NCI-H510A treated with DMSO at 0.1 percent for 48 hours (cell line): ENCODE results near the gene LARGE1.
"Not testable (repeated sequence)": the region's sequence is repeated elsewhere in the genome, so short reads cannot be mapped to it uniquely, and the experiment has no call there.

Experiments used
- DNase-seq: peaks from one replicate; lab custom pipeline; 2025; lab: John Stamatoyannopoulos, UW

LARGE1 gene

DNA sequence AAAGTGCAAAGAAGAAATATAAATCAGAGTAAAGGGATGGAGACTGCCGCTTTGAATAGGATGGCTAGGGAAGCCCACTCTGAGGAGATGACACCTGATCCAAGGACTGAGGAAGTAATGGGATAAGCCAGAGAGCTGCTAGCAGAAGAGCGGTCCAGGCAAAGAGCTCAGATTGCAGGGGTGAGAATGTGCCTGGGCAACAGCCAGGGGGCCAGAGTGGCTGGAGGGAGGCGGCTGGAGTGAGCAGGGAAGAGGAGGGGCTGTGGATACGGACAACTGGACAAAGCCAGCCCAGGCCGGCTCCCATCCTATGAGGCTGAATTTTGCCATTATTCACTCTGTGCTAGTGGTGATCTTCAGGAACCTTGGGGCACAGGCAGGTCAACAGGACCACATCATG, 501.8 kb downstream of the LARGE1 start:
- DNase-seq = no peak

DNA sequence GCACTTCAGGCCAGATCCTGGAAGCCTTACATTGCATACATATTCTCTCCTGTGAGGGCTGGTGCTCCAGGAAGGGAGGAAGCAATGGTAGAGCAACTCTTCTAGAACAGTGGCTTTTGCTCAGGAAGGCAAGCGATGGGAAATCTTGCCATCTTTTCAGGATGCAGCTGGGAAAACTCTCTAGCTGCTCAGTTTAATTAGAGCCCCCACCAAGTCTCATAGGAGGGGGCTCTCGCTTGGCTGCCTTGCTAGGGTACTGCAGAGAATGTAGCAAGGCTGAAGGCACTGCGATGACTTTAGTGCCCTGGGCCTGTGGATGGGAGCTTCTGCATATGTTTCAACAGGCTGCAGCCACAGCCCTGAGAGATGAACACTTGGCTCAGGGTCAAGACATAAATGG, 504.9 kb downstream of the LARGE1 start:
- no peak for DNase-seq

DNA sequence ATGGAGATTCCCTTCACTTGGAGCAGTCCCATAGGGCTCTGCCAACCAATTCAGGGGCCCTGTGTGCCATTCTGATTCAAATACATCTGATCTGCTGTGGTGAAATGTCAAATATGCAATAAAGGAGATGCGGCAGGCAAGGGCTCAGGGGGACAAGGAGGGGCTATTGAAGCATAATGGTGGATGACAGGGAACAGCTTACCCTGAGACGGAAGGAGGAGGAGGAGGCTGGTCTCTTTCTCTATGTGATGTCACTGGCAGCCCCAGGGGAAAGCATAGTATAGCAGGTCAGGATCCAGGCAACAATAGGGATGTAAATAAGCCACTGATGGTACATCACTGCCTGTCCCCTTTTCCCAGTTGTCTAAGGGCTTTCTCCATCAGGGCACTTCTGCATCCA, 511.2 kb downstream of the LARGE1 start:
- no peak for DNase-seq

DNA sequence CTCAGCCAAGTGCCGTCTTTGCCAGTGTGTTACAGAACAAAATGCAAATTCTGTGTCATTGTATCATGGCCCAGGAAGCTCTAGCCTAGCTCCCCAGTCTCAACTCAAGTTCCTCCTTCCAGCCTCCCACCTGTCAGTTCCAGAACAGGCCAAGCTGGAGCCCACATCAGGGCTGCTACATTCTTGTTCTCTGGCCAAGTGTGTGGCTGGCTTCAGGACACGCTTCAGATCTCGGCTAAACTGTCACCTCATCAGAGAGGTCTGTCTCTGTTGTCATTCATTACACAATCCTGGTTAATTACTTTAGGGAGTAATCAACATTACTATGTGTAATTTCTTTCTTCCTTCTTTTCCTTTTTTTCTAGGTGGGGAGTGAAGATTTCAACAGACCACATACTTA, 515.1 kb downstream of the LARGE1 start:
- DNase-seq = no peak

DNA sequence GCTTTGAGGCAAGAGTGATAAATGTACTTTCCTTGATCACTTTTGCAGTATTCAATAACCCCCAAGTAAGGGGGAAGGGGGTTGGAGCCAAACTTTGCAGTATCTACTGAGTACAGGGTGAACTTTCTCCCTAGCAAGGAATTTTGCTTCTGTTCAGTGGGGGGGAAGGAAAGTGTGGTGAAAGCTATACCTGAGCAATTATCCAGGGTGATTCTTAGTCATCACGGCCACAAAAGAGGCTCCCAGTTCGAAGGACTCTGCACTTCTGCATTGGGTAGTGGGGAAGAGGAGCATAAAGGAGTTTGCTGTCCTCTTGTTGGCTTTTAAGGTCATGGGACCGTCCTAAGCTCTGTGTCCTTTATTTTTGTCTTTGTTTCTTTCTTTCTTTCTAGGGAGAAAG, 515.6 kb downstream of the LARGE1 start:
- DNase-seq = no peak

DNA sequence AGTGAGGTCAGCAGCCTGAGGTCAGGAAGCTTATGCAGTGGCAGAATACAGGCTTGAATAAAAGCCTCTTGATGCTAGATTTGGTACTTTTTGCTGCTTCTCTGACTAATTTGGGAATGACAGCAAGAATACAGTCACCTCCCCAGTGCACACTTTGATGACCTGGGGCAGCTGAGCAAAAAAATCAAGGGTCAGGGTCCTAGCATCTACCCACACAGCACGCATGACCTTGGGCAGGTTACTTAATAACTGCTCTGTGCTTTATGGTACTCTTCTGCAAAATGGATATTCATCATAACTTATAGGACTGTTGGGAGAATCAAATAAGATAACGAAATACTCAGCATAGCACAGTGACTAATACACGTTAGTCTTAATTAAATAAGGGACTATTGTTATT, 518.0 kb downstream of the LARGE1 start:
- no peak for DNase-seq

DNA sequence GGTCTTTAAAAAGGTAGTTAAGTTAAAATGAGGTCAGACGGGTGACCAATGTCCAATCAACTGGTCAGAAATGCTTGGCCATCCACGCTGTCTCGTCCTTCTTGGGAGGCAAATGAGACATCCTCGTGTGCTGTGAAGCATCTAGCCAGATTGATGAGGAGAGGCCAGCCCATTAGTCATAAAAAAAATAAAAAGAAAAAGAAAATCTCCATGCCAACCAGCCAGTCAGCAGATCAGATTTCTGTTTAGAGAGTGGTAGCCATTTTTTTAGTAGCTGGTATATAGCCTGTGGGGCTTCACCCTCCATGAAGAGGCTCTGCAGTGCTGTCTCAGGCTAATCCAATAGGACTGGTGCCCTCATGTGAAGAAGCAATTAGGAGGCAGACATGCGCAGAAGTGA, 519.0 kb downstream of the LARGE1 start:
- no peak for DNase-seq

DNA sequence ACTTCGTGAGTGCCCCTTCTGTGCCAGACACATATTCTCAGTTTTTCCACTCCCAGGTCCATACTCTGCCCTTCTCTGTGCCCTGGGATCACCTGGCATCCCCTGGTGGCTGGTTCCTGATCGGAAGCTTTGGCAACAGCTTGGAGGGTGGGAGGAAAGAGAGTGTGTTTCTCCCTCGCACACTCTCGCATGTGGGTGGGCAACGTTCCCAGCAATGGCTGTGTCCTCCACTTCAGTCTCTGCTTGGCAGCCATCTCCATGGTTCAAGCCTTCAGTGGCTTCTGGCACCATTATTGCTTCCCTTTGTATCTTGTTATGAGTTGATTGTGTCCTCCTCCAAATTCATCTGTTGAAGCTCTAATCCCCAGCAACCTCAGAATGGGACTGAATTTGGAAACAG, 519.4 kb downstream of the LARGE1 start:
- DNase-seq = no peak

DNA sequence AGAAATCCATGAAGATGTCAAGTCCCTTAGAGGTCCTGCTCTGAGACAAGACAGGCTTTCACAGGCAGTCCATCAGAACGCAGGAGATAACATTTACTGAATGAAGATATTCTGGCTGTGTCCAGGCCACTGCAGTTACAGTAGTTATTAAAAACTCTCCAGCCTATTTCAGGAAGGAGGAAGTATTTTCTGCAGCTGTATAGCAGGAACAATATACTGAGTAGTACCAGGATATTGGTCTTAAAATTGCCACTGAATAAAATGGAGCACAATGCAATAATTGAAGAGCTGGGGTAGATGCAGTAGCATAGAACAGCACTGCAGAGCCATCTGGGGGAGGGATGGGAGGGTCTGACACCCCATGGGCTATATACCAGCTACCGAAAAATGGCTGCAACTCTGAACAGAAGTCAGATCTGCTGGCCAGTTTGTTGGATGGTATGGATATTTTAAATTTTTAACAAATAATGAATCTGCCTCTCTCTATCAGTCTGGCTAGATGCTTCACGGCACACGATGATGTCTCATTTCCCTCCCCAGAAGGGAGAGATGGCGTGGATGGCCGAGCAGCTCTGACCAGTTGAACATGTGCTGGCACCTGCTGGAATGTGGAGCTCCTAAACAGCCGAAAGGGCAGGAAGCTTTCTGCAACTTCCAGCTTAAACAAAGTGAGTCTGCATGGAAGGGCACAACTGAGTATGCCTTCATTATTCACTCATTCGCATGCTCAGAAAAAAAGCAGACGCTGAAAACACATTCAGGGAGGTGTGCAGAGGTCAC, 520.0 kb downstream of the LARGE1 start:
- DNase-seq = no peak

DNA sequence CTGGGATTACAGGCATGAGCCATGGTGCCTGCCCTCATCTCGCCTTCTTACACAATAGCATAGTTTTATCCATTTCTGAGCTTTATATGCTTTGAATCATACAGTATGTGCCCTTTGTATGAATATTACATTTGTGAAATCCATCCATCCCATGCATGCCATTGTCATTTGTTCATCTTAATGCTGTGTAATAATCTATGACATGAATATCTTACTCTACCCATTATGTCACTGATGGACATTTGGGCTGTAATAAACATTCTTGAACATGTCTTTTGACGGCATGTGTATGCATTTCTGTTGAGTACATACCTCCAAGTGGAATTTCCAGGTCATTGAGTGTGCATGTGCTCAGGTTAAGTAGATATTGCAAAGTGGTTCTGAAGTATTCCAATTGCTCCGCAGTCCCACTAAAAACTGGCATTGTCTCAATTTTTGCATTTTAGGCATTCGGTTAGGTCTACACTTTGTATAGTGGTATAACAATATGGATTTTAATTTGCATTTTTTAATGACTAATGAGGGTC, 522.8 kb downstream of the LARGE1 start:
- no peak for DNase-seq

DNA sequence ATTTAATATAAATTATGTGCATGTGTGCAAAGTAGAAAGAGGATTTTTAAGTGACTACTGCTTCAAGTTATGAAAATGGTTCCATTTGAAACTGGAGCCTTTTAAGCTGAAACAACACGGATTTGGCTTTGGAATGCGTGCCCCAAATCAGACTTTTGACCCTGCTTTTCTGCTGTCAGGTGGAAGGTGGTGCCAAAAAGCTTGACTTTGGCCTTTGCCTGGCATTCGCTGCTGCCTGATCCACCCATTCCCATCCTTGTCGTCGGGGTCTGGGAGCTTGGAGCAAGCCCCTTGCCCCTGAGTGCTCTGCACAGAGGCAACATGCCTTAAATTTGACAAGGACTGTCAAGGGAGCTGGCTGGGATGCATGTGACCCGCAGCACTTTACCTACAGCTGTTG, 526.8 kb downstream of the LARGE1 start:
- DNase-seq = no peak

DNA sequence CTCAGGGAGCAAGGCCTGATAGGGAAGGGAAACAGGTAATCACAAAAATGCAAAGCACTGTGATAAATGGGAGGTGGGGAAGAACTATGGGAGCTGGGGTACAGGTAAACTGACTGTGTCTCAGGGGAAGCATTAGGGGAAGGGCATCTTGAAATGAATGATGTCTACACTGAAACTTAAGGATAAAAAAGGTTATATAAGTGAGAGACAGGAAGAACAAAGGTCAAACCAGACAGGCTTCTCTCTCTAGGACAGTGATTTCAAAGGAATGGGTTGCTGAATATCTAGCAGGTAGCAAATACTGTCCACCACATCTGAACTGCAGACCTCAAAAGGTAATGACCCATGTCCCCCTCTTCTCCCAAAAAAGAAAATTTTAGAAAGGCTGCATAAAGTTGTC, 529.0 kb downstream of the LARGE1 start:
- DNase-seq = no peak

DNA sequence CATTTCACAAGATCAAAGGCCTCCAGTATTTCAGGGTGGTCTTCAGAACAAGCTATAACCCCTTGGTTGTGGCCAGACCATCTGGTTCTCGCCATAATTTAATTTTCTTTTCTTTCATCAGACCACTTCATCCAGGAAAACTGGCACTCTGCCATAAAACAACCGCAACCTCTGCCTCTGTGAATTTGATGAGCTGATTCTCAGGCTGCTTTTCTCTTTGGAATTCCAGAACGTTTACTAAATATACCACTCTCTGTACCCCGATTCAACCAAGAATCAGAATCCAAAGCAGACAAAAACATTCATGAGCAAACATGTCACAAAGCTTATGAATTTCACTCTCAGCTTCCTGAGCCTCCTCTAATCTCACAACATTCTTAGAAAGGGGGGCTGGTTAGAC, 530.3 kb downstream of the LARGE1 start:
- DNase-seq = peak; percentile 3

DNA sequence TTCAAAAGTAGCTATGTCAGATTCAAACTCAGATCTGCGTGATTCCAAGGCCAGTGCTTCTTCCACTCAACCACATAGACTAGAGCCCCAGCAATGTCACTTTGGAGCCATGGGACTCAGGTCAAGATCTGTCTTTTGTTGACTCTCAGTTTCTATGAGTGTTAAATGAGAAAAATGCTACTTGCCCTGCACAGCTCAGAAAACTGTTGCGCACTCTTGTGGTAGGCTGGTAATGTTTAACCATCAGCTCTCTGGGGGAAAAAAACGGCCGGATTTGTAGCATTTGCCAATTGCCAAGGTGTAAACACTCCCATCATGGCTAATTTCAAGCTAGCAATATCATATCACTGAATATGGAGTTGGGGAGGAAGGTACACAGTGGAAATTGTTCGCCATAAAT, 534.0 kb downstream of the LARGE1 start:
- DNase-seq = no peak

DNA sequence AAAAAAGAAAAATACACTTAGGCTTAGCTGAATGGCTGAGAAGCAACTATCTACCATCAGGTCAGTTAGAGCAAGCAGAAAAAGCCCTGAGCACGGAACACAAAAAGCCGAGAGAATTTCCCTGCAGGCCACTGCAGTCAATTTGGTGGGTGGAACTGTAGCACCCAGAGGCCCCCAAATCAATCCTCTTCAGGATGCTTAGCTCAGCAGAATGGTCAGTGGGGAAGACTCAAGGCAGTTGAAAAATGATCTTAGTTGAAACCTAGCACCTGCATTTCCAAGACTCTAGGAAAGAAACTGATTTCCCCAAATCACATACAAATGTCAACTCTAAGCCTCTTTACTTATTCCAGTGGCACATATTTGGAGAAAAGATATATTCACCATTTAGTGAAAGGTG, 534.7 kb downstream of the LARGE1 start:
- no peak for DNase-seq

DNA sequence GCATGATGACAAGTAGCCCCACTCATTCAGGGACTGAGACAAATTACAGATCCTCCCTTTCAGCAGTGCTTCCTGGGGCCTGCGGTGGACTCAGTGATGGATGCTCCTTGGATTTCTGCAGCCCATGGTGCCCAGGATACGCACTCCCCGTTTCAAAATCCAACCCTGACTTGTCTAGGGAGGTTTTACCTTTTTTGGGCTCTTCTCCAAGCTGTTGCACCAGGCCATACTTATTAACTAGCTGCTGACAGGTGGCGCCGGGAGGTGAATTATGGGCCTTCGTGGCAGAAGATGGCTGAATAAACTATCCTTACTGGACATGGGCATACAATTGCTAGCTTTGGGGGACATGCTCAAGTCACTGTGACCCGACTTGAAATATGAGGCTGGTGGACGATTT, 537.8 kb downstream of the LARGE1 start:
- DNase-seq = no peak

DNA sequence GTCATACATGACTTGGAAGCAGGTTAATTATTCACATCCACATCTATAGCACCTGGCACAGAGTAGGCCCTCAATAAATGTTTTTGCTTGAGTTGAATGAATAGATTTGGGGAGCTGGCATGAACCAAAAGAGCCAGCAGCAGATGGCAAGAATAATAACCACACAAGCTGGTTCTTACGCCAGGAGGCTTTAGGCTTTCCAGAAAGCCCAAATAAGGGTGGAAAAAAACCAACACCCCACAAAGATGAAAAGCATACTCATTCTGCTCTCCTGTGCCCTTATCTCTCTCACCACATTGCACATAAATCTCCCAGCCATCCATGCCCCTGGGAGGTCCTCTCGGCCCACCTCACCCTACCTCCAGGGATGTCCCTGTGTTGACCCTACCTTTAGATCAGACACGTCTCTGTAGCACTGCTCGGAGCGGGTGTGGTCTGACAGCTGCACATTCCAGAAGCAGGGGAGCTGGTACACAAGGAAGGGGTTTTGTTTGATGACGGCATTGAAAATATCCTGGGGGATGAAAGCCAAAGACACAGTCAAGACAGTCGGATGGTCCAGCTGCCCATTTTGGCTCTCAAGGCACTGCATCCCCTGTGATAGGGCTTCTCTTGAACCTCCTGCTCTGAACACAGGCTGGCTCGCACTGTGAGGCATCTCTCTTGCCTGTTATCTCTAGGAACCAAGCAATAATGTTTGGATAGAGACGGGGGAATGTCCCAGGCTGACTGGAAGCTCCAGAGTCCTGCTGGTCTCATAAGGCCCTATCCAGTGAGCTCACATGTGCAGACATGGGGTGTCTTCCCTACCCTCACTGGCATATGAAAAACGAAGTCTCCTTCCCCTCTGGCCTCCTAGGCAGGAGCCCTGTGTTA, 538.5 kb downstream of the LARGE1 start:
- DNase-seq = no peak

DNA sequence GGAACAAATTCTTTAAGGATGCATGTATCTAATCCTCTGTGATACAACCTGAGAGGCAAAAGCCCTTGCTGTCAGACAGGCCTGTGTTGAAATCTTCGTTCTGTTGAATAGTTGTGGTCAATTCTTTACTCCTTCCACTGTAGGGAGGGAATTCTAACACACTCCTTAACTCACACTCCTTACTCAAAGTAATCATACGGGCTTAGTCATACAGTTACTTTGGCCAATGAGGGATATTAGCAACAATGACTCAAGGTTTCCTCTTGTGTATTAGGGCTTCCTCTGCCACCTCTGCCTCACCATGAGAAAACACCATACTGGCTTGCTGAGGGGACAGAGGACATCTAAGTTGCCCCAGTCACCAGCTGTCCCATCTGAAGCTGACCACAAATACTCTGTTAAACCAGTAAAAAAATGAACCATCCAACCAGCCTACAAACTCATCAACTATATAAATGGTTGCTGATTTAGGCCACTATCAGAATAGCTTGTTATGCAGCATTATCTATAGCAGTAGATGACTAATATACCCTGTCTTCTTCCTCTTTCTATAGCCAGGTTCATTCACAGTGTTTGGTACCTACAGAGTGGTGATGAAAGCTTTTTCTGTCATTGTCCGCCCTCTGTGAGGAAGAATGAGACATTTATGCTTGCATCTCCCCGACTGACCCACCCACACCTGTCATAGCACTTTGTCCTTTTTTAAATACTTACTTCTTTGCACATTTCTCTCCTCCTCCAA, 539.3 kb downstream of the LARGE1 start:
- DNase-seq = no peak

DNA sequence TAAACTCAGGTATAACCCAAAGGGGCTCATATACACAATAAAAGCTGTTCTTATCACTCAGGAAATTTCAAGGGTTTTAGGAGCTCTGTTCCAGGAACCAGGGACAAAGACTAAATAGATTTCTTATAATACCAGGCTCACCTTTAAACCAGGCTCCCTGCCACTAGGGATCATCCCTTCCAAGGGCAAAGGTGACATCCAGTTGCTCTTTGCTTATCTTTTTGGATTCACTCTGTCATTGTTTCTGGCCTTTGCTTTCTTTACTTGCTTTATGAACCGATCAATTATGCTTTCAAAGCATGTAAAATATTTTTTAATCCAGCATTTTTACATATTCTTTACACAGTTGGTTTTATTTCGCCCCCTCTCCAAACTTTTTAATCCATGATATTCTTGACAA, 540.4 kb downstream of the LARGE1 start:
- DNase-seq = no peak

DNA sequence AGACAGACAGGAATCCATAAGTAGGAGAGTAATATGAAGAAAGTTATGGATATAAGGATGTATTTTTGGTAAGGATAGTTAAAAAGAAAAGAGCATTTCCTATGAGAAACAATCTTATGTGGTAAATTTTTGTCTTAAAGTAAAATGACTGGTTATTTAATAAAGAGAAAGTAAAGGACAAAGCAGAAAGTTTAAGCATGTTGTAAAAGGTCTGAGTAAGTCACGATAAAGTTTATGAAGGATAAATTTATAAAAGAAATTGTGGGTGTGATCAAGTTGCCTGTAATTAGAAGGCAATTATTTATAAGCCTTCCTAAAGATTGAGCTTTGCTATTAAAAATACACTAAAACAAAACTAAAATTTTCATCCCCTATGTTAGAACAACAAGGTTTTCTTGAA, 547.4 kb downstream of the LARGE1 start:
- DNase-seq = no peak

DNA sequence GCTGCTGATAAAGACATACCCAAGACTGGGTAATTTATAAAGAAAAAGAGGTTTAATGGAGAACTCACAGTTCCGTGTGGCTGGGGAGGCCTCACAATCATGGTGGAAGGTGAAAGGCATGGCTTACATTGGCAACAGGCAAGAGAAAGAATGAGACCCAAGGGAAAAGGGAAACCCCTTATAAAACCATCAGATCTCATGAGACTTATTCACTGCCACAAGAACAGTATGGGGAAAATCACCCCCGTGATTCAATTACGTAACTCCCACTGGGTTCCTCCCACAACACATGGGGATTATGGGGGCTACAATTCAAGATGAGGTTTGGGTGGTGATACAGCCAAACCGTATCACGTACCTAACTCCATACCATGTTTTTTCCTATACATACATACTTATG, 557.0 kb downstream of the LARGE1 start:
- DNase-seq = not testable (repeated sequence)

DNA sequence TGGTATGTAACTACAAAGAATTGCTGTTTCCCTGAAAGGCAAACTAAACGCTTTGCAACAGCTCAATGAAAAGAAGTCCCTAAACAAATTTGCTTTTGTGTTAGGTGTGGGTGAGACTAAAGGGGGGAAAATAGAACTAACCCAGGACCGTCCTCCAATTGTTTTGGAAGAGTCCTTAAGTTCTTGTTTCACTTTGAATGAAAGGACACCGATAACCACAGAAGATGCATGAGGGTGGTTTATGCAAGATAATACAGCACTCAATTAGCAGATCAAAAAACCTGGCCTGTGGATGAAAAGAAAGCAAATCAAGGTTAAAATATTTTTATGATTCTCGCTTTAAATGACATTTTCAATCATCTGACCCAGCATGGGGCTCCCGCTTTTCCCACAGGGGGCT, 557.6 kb downstream of the LARGE1 start:
- no peak for DNase-seq

DNA sequence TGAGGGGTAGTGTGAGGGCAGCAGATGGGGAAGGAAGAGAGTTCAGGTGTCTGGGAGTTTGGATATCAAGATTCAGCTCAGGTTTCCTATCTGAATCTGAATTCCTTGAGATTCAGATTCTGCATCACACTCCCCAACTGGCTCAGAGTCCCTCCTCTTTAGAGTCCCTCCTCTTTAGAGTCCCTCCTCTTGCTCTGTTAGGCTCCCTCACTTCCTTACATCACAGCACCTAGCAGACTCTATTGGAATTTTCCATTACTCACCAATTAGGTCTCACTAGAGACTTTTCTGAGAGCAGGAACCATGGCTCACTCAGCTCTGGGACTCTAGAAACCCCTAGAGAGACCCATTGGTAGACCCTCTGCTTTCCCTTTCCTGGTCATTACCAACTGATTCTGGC, 558.7 kb downstream of the LARGE1 start:
- DNase-seq = no peak
